Neural crest cell (in vitro differentiated cells): Measurements from ENCODE around the gene CCDC85A. TPM values are rescaled to one million over a fixed set of nuclear protein-coding genes. Genes with fewer than 3 reads are reported as not detected.
"Not testable (repeated sequence)": the region's sequence is repeated elsewhere in the genome, so short reads cannot be mapped to it uniquely, and the experiment has no call there.

Source experiments
- DNase-seq: peaks from one replicate; pipeline ENCODE4 v3.0.0; 2021; ENCODE audit warnings: low read depth, mixed read lengths, low spot score
- H3K27ac Mint-ChIP-seq: one replicate; pipeline ENCODE4 v1.8.0; 2021; ENCODE audit warnings: mild to moderate bottlenecking, mixed read lengths; ENCODE audit not compliant: unreplicated experiment
- H3K27me3 Mint-ChIP-seq: 2 replicates; pipeline ENCODE4 v1.8.0; 2021; ENCODE audit warnings: low read depth, mild to moderate bottlenecking, mixed read lengths
- H3K36me3 Mint-ChIP-seq: 2 replicates; pipeline ENCODE4 v1.8.0; 2021; ENCODE audit warnings: low read depth, mild to moderate bottlenecking, mixed read lengths
- H3K4me1 Mint-ChIP-seq: 2 replicates; pipeline ENCODE4 v1.8.0; 2021; ENCODE audit warnings: mixed read lengths
- H3K4me3 Mint-ChIP-seq: one replicate; pipeline ENCODE4 v1.8.0; 2021; ENCODE audit warnings: mild to moderate bottlenecking, mixed read lengths
- H3K9me3 Mint-ChIP-seq: 2 replicates; pipeline ENCODE4 v1.8.0; 2021; ENCODE audit warnings: mixed read lengths
- CTCF ChIP-seq: fragments of 200-600 bp; sonication (generic); conservative IDR thresholded peaks from 2 replicates; pipeline ENCODE4 v1.5.0; 2021; ENCODE audit warnings: antibody characterized with exemption, mild to moderate bottlenecking
- total RNA-seq: library from RNA; stranded (reverse); gene quantifications from 2 replicates; pipeline ENCODE4 v1.2.1, GENCODE V29; 2021

The CCDC85A gene
- total RNA-seq, 1 donor from 2014 or later, result 0.19 TPM

GRCh38 chr2:56155188-56155587 lies 28.6 kb upstream of the CCDC85A start:
- no peak for TF ChIP-seq CTCF
- Mint-ChIP-seq H3K27ac (no peak overlapping the region), H3K36me3 (no peaks in the 10 kb centered on the region), H3K4me1 (no peaks in the 10 kb centered on the region), H3K4me3 (no peak overlapping the region), H3K9me3 (no peaks in the 10 kb centered on the region), H3K27me3 (peaks cover 11% of the 10 kb centered on the region)
- DNase-seq, result no peak

- not testable (repeated sequence) for H3K36me3 Mint-ChIP-seq, H3K27me3 Mint-ChIP-seq, H3K4me3 Mint-ChIP-seq, H3K27ac Mint-ChIP-seq, H3K4me1 Mint-ChIP-seq, H3K9me3 Mint-ChIP-seq, DNase-seq
These were observed 23.9 kb upstream of the CCDC85A start for GRCh38 chr2:56159875-56160274.

- no peak for TF ChIP-seq CTCF
- Mint-ChIP-seq H3K27me3 (peaks cover 32% of the 10 kb centered on the region), H3K4me3 (no peak overlapping the region), H3K27ac (no peak overlapping the region), H3K36me3 (no peaks in the 10 kb centered on the region), H3K4me1 (no peaks in the 10 kb centered on the region), H3K9me3 (no peaks in the 10 kb centered on the region)
- DNase-seq, result no peak
These were observed 15.9 kb upstream of the CCDC85A start for GRCh38 chr2:56167616-56168562.

GRCh38 chr2:56169521-56169920 lies 14.3 kb upstream of the CCDC85A start:
- Mint-ChIP-seq H3K27me3 (peaks cover 28% of the 10 kb centered on the region), H3K27ac (no peak overlapping the region), H3K36me3 (no peaks in the 10 kb centered on the region), H3K4me1 (no peaks in the 10 kb centered on the region), H3K9me3 (no peaks in the 10 kb centered on the region), H3K4me3 (no peak overlapping the region)
- TF ChIP-seq CTCF, result no peak
- DNase-seq, result no peak

GRCh38 chr2:56170504-56170903 lies 13.3 kb upstream of the CCDC85A start:
- Mint-ChIP-seq H3K36me3 (no peaks in the 10 kb centered on the region), H3K4me1 (no peaks in the 10 kb centered on the region), H3K4me3 (no peak overlapping the region), H3K9me3 (no peaks in the 10 kb centered on the region), H3K27me3 (peaks cover 32% of the 10 kb centered on the region), H3K27ac (no peak overlapping the region)
- TF ChIP-seq CTCF, result no peak
- DNase-seq, result no peak

GRCh38 chr2:56170988-56171387 lies 12.8 kb upstream of the CCDC85A start:
- DNase-seq, result no peak
- Mint-ChIP-seq H3K9me3 (no peaks in the 10 kb centered on the region), H3K36me3 (no peaks in the 10 kb centered on the region), H3K27ac (no peak overlapping the region), H3K4me1 (no peaks in the 10 kb centered on the region), H3K27me3 (peaks cover 34% of the 10 kb centered on the region), H3K4me3 (no peak overlapping the region)
- no peak for TF ChIP-seq CTCF
